Measurements from ENCODE around the gene SREK1IP1. TPM values are rescaled to one million over a fixed set of nuclear protein-coding genes. Genes with fewer than 3 reads are reported as not detected.

Gene SREK1IP1
- total RNA-seq, 6 experiments from 2014 or later = 4.2 to 9.9 (median 7.3) TPM

DNA sequence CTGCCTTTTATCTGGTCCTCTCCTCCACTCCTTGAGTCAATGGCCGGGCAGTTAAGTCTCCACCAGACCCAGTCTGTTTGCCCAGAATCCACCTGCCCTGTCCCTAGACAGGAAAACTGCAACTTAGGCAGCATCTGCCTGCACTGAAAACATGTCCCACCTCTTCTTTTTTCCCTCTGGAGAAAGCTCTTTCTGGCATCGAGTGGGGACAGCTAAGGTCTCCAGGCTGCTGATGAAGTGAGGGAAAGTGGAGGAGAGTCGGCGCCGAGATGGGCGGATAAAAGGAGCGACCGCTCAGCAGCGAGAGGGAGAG, 78.4 kb downstream of the SREK1IP1 start:
- no peak overlapping the region for H3K4me3 ChIP-seq
- H3K4me1 ChIP-seq = peaks cover 0 to 8% (median 0%) of the 10 kb centered on the region in 4 donors
- H3K27me3 ChIP-seq = peaks cover 0 to 7% of the 10 kb centered on the region in 2 donors
- H3K27ac ChIP-seq = no peak overlapping the region
- ATAC-seq (no peak), DNase-seq (no peak)
- H3K9me3 ChIP-seq = no peaks in the 10 kb centered on the region
- 0% methylated on average over 8 of the region's 9 CpGs for WGBS (ENCODE audit: insufficient coverage, low coverage, low lambda C conversion rate, missing lambda C conversion rate)
- TF ChIP-seq, protein P1, sequence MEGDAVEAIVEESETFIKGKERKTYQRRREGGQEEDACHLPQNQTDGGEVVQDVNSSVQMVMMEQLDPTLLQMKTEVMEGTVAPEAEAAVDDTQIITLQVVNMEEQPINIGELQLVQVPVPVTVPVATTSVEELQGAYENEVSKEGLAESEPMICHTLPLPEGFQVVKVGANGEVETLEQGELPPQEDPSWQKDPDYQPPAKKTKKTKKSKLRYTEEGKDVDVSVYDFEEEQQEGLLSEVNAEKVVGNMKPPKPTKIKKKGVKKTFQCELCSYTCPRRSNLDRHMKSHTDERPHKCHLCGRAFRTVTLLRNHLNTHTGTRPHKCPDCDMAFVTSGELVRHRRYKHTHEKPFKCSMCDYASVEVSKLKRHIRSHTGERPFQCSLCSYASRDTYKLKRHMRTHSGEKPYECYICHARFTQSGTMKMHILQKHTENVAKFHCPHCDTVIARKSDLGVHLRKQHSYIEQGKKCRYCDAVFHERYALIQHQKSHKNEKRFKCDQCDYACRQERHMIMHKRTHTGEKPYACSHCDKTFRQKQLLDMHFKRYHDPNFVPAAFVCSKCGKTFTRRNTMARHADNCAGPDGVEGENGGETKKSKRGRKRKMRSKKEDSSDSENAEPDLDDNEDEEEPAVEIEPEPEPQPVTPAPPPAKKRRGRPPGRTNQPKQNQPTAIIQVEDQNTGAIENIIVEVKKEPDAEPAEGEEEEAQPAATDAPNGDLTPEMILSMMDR (IDR thresholded peaks at IDR 0.05) = no peak
- TF ChIP-seq POLR2A (IDR thresholded peaks at IDR 0.05) = no peak
- intact Hi-C loops (cut with DNase I) = no loop called here
- no peaks in the 10 kb centered on the region for H3K36me3 ChIP-seq

DNA sequence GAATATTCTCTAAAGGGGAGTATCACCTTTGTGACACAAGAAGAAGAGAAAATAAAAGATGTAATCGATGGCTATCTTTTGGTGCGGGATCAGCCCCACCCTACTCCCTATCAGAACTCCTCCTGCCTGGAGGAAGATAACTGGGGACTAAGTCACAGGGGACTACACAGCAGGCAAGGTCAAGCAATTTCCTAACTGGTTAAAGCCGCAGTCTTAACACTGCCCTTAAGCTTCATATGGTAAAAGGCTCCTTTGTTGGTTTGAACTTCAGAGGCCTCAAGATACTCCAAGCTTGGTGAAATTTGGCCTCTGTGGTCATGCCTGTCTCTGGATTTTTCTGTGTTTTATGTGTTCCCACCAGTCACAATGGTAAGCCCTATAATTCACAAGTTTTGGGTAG, 79.5 kb downstream of the SREK1IP1 start:
- TF ChIP-seq POLR2A (IDR thresholded peaks at IDR 0.05) = no peak
- TF ChIP-seq, protein P1 (IDR thresholded peaks at IDR 0.05) = no peak
- DNase-seq (no peak), ATAC-seq (no peak)
- no peaks in the 10 kb centered on the region for H3K36me3 ChIP-seq
- H3K9me3 ChIP-seq = no peaks in the 10 kb centered on the region
- intact Hi-C loops (cut with DNase I) = no loop called here
- peaks cover 0 to 7% of the 10 kb centered on the region in 2 donors for H3K27me3 ChIP-seq
- WGBS (ENCODE audit: insufficient coverage, low coverage, low lambda C conversion rate, missing lambda C conversion rate) = 48% methylated on average over 3 of the region's 3 CpGs
- H3K4me1 ChIP-seq = peaks cover 0 to 8% (median 0%) of the 10 kb centered on the region in 4 donors
- no peak overlapping the region for H3K27ac ChIP-seq
- no peak overlapping the region for H3K4me3 ChIP-seq

DNA sequence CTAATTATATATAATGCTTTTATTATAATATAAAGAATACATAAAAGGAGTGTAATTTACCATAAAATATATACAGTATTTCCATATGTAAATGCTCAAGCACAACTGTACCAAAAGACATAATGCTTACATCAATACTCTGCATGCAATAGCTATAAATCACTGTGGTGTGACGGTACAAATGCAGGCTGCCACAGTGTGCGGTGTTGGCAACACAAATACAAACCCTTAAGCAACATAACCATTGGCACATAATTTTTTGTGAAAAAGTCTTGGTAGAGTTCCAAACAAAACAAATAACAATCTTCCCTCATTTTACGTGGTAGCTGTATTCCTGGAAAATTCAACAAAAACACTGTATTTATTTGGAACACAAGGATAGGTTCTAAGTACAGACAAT, 80.1 kb downstream of the SREK1IP1 start:
- ATAC-seq (no peak), DNase-seq (no peak)
- H3K27ac ChIP-seq = no peak overlapping the region
- TF ChIP-seq POLR2A (IDR thresholded peaks at IDR 0.05) = no peak
- TF ChIP-seq, protein P1 (IDR thresholded peaks at IDR 0.05) = no peak
- H3K27me3 ChIP-seq = peaks cover 0 to 7% of the 10 kb centered on the region in 2 donors
- 74% methylated on average over 3 of the region's 3 CpGs for WGBS (ENCODE audit: insufficient coverage, low coverage, low lambda C conversion rate, missing lambda C conversion rate)
- peaks cover 0 to 8% (median 0%) of the 10 kb centered on the region in 4 donors for H3K4me1 ChIP-seq
- H3K4me3 ChIP-seq = no peak overlapping the region
- H3K9me3 ChIP-seq = no peaks in the 10 kb centered on the region
- intact Hi-C loops (cut with DNase I) = no loop called here
- H3K36me3 ChIP-seq = no peaks in the 10 kb centered on the region

DNA sequence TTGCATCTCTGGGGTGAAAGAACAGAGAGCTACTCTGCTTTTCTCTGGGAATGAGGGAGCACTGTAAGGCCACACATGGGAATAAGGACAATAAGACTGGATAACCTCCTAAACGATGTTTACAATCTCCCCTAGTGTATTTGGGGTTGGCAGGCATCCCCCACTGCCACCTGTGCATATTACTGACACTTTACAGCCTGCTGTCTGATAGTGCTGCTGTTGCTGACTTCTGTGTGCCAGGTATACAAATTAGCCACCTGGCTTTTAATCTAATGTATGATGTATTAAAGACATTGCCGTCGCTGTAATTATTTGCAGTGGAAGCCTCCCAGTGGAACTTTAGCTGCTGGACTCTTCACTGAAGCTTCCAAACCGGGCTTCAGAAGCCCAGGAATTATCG, 82.6 kb downstream of the SREK1IP1 start:
- 51% methylated on average over 3 of the region's 5 CpGs for WGBS (ENCODE audit: insufficient coverage, low coverage, low lambda C conversion rate, missing lambda C conversion rate)
- H3K36me3 ChIP-seq = no peaks in the 10 kb centered on the region
- intact Hi-C loops (cut with DNase I) = no loop called here
- no peak overlapping the region for H3K27ac ChIP-seq
- ATAC-seq (no peak), DNase-seq (no peak)
- no peak for TF ChIP-seq POLR2A (IDR thresholded peaks at IDR 0.05)
- TF ChIP-seq, protein P1 (IDR thresholded peaks at IDR 0.05) = no peak
- no peak overlapping the region for H3K4me3 ChIP-seq
- no peaks in the 10 kb centered on the region for H3K9me3 ChIP-seq
- peaks cover 0 to 4% of the 10 kb centered on the region in 2 donors for H3K27me3 ChIP-seq
- peaks cover 0 to 8% (median 0%) of the 10 kb centered on the region in 4 donors for H3K4me1 ChIP-seq

DNA sequence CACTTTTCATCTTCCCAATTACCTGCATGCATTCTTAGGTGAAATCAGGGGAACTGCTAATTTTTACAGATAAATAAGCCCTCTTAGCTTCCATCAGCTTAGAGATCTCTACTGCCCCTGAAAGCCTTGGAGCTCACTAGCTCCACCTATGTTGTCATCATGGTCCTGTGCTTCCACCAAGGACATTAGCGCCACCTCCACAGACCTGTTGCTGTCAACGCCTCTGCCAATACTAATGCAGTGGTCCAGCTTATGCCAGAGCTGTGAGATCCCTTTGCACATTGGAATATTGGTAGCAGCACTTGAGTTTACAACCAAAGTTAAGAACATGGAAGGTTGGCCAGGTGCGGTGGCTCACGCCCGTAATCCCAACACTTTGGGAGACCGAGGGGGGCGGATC, 85.9 kb downstream of the SREK1IP1 start:
- no peak overlapping the region for H3K4me3 ChIP-seq
- intact Hi-C loops (cut with DNase I) = no loop called here
- no peak overlapping the region for H3K27ac ChIP-seq
- ATAC-seq (no peak), DNase-seq (no peak)
- no peak for TF ChIP-seq POLR2A (IDR thresholded peaks at IDR 0.05)
- TF ChIP-seq, protein P1 (IDR thresholded peaks at IDR 0.05) = no peak
- H3K4me1 ChIP-seq = no peaks in the 10 kb centered on the region
- H3K27me3 ChIP-seq = no peaks in the 10 kb centered on the region
- WGBS (ENCODE audit: insufficient coverage, low coverage, low lambda C conversion rate, missing lambda C conversion rate) = 92% methylated on average over 7 of the region's 7 CpGs
- H3K36me3 ChIP-seq = no peaks in the 10 kb centered on the region
- no peaks in the 10 kb centered on the region for H3K9me3 ChIP-seq
